ENCODE measurements around the gene CMTM7.
A peak's percentile ranks its signal among the peaks of the same experiment; 100 is the strongest.

CMTM7 gene

GRCh38 chr3:32391643-32392535 lies at the start of gene CMTM7:
Gene CMTM7, plus strand, starts transcription at chr3:32391853. Its CDS starts 54 bp downstream, at chr3:32391907.
- DNase-seq (ENCODE audit: low read depth, low spot score) = peak; percentile 83

DNA sequence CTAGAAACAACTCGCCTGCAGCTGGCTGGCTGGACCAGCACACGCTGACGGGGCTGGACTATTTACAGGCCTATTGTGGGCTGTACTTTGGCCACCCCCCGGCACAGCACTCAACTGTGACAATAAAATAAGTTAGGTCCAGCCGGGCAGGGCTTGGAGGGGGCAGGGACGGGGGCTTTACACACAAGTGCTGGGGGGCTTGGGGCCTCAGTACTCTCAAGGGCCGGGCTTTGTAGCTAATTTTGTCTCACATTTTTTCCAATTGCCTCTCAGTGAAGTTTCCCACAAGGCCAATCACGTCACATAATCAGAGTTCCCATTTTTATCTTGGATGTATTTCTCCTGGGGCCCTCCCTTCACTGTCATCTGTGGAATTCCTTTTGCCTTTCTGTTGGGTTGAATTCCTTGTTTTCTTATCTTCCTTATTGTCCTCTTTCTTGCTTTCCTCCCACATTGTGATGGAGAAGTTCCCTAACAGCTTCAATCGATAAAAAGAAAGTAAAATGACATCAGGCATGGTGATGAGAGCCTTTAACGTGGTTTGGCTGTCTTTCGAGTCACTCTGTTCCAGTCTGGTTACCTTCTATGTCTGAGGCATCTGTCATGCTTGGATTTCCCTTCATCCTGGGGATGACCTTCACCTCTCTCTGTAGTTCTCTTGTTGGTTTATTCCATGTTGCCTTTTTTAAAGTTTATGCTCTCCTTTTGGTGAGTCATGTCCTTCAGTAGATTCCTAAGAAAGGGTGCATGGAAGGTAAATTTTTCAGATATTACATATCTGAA lies 44.1 kb upstream of the CMTM7 start:
- DNase-seq (ENCODE audit: low read depth, low spot score) = no peak

GRCh38 chr3:32349184-32349583 lies 42.5 kb upstream of the CMTM7 start:
- no peak for DNase-seq (ENCODE audit: low read depth, low spot score)

DNA sequence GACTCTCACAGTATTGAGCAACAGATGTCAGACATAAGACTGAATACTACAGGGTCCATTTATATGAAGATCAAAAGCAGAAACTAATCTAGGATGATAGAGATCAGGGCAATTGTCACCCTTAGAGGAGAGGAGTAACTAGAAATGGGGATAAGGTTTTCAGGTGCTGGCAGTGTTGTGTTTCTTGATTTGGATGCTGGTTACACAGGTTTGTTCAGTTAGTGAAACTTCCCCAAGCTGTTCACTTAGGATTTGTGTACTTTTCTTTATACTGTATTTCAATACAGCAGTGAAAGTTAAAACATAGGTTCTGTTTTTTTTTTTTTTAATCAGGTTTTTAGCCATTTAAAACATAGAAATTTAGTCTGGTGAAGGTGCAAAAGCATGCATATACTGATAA lies 39.1 kb upstream of the CMTM7 start:
- no peak for DNase-seq (ENCODE audit: low read depth, low spot score)

DNA sequence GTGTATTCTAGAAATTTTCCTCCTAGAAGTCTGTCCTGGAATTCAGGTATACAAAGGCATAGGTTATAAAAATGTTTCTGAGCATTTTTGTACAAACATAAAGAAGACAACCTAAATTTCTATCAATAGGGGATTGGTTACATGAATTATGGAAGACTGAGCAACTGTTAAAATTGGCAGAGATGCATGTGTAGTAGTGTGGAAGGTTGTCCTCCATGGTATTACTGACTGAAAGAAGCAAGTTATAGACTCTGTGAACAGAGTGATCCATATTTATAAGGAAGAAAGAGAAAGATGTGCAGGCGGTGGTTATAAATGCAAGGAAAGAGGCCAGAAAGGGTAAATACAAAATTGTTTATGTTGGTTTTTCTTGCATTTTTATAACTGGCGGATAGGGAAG lies 38.3 kb upstream of the CMTM7 start:
- no peak for DNase-seq (ENCODE audit: low read depth, low spot score)

GRCh38 chr3:32354362-32354778 lies 37.3 kb upstream of the CMTM7 start:
- peak; percentile 47 for DNase-seq (ENCODE audit: low read depth, low spot score)

DNA sequence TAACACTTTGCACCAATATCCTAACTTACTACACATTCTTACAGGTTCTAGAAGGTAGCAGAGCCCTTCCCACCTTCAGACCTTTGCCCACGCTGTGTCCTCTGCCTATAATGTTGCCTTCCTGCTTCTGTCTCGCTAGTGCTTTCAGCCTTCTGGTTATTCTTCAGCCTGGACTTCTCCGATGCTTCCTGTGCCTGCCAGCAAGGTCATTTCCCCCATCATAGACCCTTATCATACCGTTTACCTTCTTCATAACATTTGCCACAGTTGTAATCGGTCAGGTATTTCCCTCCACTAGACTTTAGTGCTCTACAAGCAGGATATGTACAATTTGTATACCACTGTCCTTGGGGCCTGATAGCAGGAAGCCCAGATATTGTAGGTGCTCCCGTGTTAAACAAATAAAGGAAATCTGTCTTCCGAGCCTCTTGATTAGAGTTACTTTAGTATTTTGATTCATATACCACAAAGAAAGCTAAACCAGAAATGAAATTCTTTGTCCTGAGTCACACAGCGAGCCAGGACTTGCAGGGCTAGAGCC lies 35.8 kb upstream of the CMTM7 start:
- DNase-seq (ENCODE audit: low read depth, low spot score) = peak; percentile 5

- no peak for DNase-seq (ENCODE audit: low read depth, low spot score)
Measured at GRCh38 chr3:32359766-32360492, 31.7 kb upstream of the CMTM7 start.

GRCh38 chr3:32360493-32360827 lies 31.2 kb upstream of the CMTM7 start:
- no peak for DNase-seq (ENCODE audit: low read depth, low spot score)

DNA sequence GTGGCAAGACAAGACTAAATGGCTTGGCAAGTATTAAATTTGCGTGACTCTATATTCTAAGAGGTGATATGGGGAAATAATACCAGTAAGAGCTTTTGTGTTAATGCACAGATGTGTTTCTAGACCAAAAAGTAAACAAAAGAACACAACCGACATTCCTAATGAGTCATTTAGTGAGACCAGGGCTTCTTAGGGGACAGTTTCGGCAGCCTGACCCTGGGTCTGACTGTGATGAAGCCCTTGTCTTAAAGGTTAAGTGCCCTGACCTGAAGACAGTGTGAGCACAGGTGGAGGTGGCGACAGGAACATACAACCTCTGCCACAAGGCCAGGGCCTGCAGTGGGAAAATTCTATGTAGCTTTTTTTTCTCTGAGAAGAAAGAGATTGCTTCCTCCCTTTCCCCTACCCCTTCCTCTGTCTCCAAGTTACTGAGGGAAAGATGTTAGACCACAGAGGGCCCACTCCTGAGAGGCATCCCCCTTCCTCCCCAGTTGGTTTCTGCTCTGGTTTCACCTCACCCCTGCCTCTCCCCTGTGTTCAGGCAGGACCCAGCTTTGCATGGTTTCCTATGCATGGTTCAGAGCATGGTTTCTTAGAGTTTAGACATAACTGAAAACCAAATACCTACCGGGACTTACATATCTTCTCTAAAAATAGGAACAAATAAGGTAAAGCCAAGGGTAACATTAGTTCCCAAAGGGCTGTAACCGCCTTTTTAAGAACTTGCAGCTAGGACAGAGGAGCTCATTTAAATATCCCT lies 24.8 kb upstream of the CMTM7 start:
- DNase-seq (ENCODE audit: low read depth, low spot score) = peak; percentile 28

DNA sequence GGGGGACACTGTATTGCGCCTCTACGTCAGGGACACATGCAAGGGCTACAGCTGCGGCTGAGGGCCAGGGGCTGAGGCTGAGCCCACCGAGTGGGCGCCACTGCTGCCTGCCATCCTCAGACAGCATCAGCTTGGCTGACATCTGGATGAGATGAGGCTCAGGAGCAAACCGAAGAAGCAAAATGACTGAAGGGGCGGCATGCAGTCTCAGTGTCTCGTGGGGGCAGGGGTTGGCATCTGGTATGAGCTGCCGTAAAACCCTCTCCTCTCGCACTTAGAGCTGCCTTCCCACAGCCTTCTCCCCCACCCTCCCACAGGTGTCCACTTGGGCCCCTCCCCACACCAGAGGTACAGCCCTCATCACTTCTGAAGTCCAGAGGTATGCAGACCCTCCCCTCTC lies 24.2 kb upstream of the CMTM7 start:
- no peak for DNase-seq (ENCODE audit: low read depth, low spot score)

GRCh38 chr3:32371461-32372212 lies 20.0 kb upstream of the CMTM7 start:
- DNase-seq (ENCODE audit: low read depth, low spot score) = no peak

DNA sequence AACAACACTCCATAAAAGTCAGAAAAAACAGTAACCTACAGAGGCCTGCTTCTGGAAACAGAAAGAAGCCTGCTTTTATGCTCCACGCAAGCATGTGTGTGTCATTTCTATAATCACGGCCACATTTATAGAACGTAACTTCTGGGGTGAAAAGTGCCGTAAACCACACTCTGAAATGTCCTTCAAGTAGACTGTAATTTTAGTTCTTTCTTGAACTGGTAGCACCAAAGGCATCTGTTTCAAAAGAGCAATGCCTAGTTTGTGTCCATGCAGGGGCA lies 19.5 kb upstream of the CMTM7 start:
- no peak for DNase-seq (ENCODE audit: low read depth, low spot score)

DNA sequence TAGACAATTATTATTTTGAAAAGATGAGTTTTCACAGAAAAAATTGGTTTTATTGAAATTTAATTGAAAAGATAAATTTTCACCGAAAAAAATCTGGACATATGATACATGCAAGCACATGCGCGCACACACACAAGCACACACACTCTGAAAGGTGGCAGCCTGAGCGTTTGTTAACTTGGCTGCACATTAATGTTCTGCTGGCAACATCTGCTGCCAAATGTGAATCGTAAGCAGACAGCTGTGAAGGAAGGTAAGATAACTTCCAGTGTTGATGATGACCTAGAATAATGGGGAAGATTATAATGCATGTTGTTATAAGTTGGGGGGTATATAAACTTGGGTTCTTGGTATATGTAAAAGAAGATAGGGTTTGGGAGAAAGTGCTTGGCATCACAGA lies 18.4 kb upstream of the CMTM7 start:
- no peak for DNase-seq (ENCODE audit: low read depth, low spot score)

GRCh38 chr3:32373844-32374243 lies 17.8 kb upstream of the CMTM7 start:
- DNase-seq (ENCODE audit: low read depth, low spot score) = no peak

DNA sequence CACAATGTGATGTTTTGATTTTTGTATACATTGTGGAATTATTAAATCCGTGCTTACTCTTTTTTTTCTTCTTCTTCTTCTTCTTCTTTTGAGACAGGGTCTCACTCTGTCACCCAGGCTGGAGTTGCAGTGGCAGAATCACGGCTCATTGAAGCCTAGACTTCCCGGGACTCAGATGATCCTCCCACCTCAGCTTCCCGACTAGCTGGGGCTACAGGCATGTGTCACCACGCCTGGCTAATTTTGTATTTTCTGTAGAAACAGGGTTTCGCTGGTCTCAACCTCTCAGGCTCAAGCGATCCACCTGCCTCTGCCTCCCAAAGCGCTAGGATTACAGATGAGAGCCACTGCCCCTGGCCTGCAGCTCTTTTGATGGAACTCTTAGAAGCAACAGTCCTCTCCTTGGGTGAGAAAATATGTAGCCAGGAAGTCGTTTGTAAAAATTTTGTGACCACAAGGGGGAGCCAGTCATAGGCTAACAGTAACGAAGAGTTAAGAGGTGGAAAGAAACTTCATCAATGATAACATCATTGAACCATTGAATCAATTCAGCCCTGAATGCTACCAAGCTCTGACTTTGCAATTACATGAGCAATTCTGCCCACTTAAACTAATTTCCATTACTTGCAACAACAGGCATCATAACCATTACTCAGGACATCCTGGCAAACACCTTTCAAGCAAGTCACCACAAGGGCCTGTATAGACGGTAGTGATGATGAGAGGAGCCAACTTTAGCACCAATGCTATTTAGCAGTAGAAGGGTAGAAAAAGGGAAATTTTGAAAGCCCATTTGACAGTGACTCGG lies 16.7 kb upstream of the CMTM7 start:
- peak; percentile 83 for DNase-seq (ENCODE audit: low read depth, low spot score)

DNA sequence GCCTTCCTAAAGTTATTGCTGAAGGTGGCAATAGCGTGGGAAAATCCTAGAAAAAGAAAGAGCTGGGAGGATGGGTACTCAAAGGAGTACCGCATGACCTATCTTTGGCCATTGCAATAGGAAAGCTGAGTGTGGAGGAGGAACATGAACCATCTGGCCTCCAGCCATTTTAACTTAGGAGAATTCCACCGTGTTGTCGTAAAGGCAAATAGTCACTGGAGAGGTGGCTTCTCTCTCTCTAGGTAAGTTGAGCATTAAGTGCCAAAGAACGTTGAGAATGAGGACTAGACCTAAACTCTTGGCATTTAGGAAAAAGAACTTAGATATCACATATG lies 16.1 kb upstream of the CMTM7 start:
- no peak for DNase-seq (ENCODE audit: low read depth, low spot score)

DNA sequence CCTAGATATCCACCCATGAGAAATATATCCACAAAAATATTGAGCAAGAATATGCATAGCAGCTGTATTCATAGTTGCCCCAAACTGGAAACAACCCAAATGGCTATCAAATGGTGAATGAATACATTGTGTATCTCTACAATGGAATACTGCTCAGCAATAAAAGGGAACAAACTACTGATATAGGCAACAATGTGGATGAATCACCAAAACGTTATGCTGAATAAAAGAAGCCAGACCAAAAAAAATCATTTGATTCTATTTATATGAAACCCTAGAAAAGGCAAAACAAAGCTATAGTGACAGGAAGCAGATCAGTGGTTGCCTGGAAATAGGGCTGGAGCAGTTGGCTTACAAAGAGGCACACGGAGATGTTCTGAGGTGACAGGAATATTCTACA lies 15.5 kb upstream of the CMTM7 start:
- DNase-seq (ENCODE audit: low read depth, low spot score) = peak; percentile 39

DNA sequence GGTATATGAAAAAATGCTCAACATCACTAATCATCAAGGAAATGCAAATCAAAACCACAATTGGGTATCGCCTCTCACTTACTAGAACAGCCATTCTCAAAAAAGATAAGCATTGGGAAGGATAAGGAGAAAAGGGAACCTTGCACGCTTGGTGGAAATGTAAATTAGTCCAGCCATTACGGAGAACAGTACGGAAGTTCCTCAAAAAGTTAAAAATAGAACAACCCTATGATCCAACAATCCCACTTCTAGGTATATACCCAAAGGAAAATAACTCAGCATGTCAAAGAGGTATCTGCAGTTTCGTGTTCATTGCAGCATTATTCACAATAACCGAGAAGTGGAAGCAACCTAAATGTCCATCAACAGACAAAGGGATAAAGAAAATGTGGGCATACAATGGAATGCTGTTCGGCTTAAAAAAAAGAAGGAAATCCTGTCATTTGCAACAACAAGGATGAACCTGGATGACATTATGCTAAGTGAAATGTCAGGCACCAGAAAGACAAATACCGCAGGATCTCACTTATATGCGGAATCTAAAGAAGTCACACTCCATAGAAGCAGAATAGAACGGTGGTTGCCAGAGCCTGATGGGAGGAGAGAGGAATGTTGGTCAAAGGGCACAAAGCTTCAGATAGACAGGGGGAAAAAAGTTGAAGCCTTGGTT lies 11.7 kb upstream of the CMTM7 start:
- no peak for DNase-seq (ENCODE audit: low read depth, low spot score)

- DNase-seq (ENCODE audit: low read depth, low spot score) = no peak
Measured at GRCh38 chr3:32381922-32382321, 9.7 kb upstream of the CMTM7 start.

Measured in astrocyte of the hippocampus (primary cell).